ENCODE results near the gene KATNB1. TPM values are rescaled to one million over a fixed set of nuclear protein-coding genes. Genes with fewer than 3 reads are reported as not detected.

The KATNB1 gene
- total and polyA plus RNA-seq, 2 of the 8 experiments (the other 6 are each of a cell fraction or from before 2014, with no cell fraction given) = 50.2 to 60.4 TPM

DNA sequence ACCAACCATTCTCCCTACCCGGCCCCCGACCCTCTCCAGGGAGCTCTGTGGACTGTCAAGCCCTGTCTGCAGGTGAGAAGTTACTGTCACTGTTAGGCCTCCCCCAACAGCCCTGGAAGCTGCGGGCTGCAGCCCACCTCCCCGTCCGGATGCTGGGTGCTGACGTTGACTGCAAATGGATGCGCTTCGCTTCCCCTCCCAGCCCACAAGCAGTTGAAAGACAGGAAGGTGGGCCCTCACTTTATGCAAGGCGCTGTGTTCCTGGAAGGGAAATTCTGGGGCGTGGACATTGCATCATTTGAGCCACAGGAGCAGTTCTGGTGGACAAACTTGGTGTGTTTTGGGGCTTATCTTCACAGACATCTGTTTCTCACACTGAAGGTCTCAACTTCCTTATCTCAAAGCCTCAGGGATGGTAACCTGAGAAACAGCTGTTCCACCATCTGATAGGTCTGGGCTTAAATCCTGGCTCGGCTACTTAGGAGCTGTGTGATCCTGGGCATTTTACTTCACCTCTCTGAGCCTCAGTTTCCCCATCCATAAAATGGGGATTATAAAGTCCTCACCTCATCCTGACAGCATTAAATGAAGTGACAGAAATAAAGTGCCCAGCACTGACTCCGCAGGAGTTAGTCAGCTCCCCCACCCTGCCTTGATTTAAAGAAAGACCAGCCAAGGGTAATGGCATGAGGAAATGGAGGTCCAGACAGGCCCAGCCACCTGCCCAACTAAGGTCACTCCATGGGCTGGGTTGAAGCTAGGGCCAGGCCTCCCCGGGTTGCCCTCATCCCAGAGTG, 45.6 kb upstream of the KATNB1 start (continued):
- TF ChIP-seq, protein P1, sequence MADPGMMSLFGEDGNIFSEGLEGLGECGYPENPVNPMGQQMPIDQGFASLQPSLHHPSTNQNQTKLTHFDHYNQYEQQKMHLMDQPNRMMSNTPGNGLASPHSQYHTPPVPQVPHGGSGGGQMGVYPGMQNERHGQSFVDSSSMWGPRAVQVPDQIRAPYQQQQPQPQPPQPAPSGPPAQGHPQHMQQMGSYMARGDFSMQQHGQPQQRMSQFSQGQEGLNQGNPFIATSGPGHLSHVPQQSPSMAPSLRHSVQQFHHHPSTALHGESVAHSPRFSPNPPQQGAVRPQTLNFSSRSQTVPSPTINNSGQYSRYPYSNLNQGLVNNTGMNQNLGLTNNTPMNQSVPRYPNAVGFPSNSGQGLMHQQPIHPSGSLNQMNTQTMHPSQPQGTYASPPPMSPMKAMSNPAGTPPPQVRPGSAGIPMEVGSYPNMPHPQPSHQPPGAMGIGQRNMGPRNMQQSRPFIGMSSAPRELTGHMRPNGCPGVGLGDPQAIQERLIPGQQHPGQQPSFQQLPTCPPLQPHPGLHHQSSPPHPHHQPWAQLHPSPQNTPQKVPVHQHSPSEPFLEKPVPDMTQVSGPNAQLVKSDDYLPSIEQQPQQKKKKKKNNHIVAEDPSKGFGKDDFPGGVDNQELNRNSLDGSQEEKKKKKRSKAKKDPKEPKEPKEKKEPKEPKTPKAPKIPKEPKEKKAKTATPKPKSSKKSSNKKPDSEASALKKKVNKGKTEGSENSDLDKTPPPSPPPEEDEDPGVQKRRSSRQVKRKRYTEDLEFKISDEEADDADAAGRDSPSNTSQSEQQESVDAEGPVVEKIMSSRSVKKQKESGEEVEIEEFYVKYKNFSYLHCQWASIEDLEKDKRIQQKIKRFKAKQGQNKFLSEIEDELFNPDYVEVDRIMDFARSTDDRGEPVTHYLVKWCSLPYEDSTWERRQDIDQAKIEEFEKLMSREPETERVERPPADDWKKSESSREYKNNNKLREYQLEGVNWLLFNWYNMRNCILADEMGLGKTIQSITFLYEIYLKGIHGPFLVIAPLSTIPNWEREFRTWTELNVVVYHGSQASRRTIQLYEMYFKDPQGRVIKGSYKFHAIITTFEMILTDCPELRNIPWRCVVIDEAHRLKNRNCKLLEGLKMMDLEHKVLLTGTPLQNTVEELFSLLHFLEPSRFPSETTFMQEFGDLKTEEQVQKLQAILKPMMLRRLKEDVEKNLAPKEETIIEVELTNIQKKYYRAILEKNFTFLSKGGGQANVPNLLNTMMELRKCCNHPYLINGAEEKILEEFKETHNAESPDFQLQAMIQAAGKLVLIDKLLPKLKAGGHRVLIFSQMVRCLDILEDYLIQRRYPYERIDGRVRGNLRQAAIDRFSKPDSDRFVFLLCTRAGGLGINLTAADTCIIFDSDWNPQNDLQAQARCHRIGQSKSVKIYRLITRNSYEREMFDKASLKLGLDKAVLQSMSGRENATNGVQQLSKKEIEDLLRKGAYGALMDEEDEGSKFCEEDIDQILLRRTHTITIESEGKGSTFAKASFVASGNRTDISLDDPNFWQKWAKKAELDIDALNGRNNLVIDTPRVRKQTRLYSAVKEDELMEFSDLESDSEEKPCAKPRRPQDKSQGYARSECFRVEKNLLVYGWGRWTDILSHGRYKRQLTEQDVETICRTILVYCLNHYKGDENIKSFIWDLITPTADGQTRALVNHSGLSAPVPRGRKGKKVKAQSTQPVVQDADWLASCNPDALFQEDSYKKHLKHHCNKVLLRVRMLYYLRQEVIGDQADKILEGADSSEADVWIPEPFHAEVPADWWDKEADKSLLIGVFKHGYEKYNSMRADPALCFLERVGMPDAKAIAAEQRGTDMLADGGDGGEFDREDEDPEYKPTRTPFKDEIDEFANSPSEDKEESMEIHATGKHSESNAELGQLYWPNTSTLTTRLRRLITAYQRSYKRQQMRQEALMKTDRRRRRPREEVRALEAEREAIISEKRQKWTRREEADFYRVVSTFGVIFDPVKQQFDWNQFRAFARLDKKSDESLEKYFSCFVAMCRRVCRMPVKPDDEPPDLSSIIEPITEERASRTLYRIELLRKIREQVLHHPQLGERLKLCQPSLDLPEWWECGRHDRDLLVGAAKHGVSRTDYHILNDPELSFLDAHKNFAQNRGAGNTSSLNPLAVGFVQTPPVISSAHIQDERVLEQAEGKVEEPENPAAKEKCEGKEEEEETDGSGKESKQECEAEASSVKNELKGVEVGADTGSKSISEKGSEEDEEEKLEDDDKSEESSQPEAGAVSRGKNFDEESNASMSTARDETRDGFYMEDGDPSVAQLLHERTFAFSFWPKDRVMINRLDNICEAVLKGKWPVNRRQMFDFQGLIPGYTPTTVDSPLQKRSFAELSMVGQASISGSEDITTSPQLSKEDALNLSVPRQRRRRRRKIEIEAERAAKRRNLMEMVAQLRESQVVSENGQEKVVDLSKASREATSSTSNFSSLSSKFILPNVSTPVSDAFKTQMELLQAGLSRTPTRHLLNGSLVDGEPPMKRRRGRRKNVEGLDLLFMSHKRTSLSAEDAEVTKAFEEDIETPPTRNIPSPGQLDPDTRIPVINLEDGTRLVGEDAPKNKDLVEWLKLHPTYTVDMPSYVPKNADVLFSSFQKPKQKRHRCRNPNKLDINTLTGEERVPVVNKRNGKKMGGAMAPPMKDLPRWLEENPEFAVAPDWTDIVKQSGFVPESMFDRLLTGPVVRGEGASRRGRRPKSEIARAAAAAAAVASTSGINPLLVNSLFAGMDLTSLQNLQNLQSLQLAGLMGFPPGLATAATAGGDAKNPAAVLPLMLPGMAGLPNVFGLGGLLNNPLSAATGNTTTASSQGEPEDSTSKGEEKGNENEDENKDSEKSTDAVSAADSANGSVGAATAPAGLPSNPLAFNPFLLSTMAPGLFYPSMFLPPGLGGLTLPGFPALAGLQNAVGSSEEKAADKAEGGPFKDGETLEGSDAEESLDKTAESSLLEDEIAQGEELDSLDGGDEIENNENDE (IDR thresholded peaks at IDR 0.05; ENCODE audit: insufficient replicate concordance, low read length) = no peak
- no peak for TF ChIP-seq ASH2L (IDR thresholded peaks at IDR 0.05; ENCODE audit: low read length)
- TF ChIP-seq POLR2AphosphoS5 (IDR thresholded peaks at IDR 0.05; ENCODE audit: low read depth, low read length) = no peak
- TF ChIP-seq SIX5 (IDR thresholded peaks at IDR 0.05; ENCODE audit: low read depth, low read length) = no peak
- TF ChIP-seq HDAC2 (IDR thresholded peaks at IDR 0.05; ENCODE audit: borderline replicate concordance in 1 of 2, low read depth in 2 of 2, low read length in 2 of 2) = no peak
- no peak for TF ChIP-seq CEBPB (IDR thresholded peaks at IDR 0.05; ENCODE audit: low read depth, low read length)

Data from H1 (cell line).